ENCODE results near the gene GAREM1. TPM values are rescaled to one million over a fixed set of nuclear protein-coding genes. Genes with fewer than 3 reads are reported as not detected.

GAREM1 gene
- total and polyA plus RNA-seq, 2 of the 8 experiments (the other 6 are each of a cell fraction or from before 2014, with no cell fraction given): 3.6 to 9.2 TPM

DNA sequence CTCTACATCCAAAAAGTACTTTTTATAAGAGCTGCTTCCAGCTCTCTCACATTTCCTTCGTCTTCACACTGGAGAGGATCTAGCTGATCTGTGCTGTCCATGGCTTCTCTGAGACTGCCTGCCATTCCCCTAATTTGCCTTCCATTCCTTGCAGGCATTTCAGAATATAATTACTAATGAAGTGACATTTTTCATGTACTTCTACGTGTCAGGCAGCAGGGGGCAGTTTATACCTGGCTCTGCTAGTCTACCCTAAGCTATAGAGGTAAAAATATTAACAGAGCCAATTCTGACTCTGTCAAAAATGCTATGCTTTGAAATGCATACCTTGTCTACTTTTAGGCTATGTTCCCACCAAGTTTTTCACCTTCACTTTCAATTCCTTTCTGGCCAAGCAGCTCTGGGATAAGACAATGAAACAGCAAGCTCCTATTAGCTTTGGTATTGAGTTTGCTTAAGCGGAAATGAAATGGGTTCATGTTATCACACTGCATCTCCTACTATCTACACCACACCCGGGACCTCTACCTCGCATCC, 198.9 kb downstream of the GAREM1 start:
- no peaks in the 10 kb centered on the region for H3K36me3 ChIP-seq (ENCODE audit: control insufficient read depth in 2 of 4, insufficient read depth in 4 of 4, low read length in 3 of 4)
- 60% methylated on average over 5 of the region's 5 CpGs; no CpG with 5 or more reads in 1 of the 2 experiments for WGBS, 2 experiments (ENCODE audit: extremely low coverage in 1 of 2, insufficient coverage in 1 of 2, insufficient read length in 1 of 2, insufficient replicate concordance in 2 of 2, low coverage in 1 of 2, low lambda C conversion rate in 2 of 2, missing lambda C conversion rate in 1 of 2)
- FAIRE-seq (peak; percentile 81), DNase-seq (ENCODE audit: low read depth in 1 of 2, low spot score in 2 of 2) (no peak)
- no peak overlapping the region for H4K91ac ChIP-seq (replicated peaks; ENCODE audit: insufficient read length, low read length)
- H2BK15ac ChIP-seq (ENCODE audit: low read length): no peak overlapping the region
- H3K9me3 ChIP-seq (ENCODE audit: insufficient read depth in 2 of 2, low read depth in 1 of 2, low read length in 1 of 2): no peaks in the 10 kb centered on the region
- H3K18ac ChIP-seq (ENCODE audit: extremely low read depth, low read length): no peak overlapping the region
- H3K4me1 ChIP-seq (replicated peaks in 1 of 4; ENCODE audit: control insufficient read depth in 3 of 4, insufficient read depth in 4 of 4, low read length in 3 of 4): peaks cover 0 to 3% (median under 1%) of the 10 kb centered on the region in 4 experiments; a peak in 3 of 7 replicates
- no peak overlapping the region for H2AFZ ChIP-seq (ENCODE audit: low read length)
- H2AK5ac ChIP-seq (ENCODE audit: low read depth, low read length): no peak overlapping the region
- no peak overlapping the region for H3K9ac ChIP-seq (replicated peaks in 1 of 4; ENCODE audit: extremely low read depth in 1 of 4, low read depth in 3 of 4, low read length in 3 of 4)
- no peaks in the 10 kb centered on the region for H4K20me1 ChIP-seq (replicated peaks in 1 of 2; ENCODE audit: control insufficient read depth in 1 of 2, insufficient read depth in 2 of 2, low read length in 2 of 2)
- H3K23ac ChIP-seq (ENCODE audit: insufficient read length): no peak overlapping the region
- no peak overlapping the region for H2BK5ac ChIP-seq (ENCODE audit: low read depth, low read length)
- no peak overlapping the region for H3K14ac ChIP-seq (ENCODE audit: insufficient read length)
- H2BK20ac ChIP-seq (ENCODE audit: low read length): no peak overlapping the region
- no peaks in the 10 kb centered on the region for H3K27me3 ChIP-seq (replicated peaks in 1 of 4; ENCODE audit: control insufficient read depth in 3 of 4, extremely low read depth in 1 of 4, insufficient read depth in 3 of 4, low read length in 3 of 4)
- no peaks in the 10 kb centered on the region for H3K79me2 ChIP-seq (ENCODE audit: control insufficient read depth in 1 of 2, insufficient read depth in 2 of 2, low read length in 2 of 2)
- H3K56ac ChIP-seq (replicated peaks; ENCODE audit: insufficient read length, low read depth, low read length): no peak overlapping the region
- ChIA-PET POLR2A (ENCODE audit: partially characterized antibody) (interaction anchor here (1.6 kb wide), 1 partner anchor 198 kb away, joined by 3 read pairs; no protein-coding TSS in a partner anchor), CTCF (ENCODE audit: partially characterized antibody) (interaction anchor here (0.6 to 6.9 kb wide), 46 partner anchors 11 to 469 kb away, joined by 3 to 111 read pairs (median 4); partner anchors contain the start of gene GAREM1)
- no peak overlapping the region for H2BK12ac ChIP-seq (ENCODE audit: low read depth, low read length)
- no peak overlapping the region for H4K5ac ChIP-seq (ENCODE audit: insufficient read length, low read depth, low read length)
- H4K8ac ChIP-seq (ENCODE audit: extremely low read depth, insufficient read depth, low read length): no peak overlapping the region
- no peak overlapping the region for H3K27ac ChIP-seq (ENCODE audit: low read depth, low read length)
- no peaks in the 10 kb centered on the region for H3K23me2 ChIP-seq (ENCODE audit: low read depth, low read length)
- H3K4me3 ChIP-seq (ENCODE audit: extremely low read depth in 1 of 4, insufficient read depth in 2 of 4, low read depth in 3 of 4, low read length in 4 of 4): no peak overlapping the region
- H3K4ac ChIP-seq (replicated peaks; ENCODE audit: insufficient read length, low read depth, low read length): no peak overlapping the region
- H3K79me1 ChIP-seq (ENCODE audit: low read depth, low read length): no peaks in the 10 kb centered on the region
- no peak overlapping the region for H3K4me2 ChIP-seq (ENCODE audit: insufficient read depth in 1 of 2, low read depth in 2 of 2, low read length in 2 of 2)
- no peak overlapping the region for H2BK120ac ChIP-seq (replicated peaks; ENCODE audit: low read depth, low read length)
- TF ChIP-seq RNF2 (IDR thresholded peaks at IDR 0.05; ENCODE audit: borderline replicate concordance, low read depth, low read length, missing control alignments, poor library complexity, severe bottlenecking): no peak
- TF ChIP-seq CREB1 (IDR thresholded peaks at IDR 0.05): 0 out of 2 replicates have a peak, but pooled peaks have one; percentile 27
- TF ChIP-seq CHD1 (IDR thresholded peaks at IDR 0.05; ENCODE audit: low read depth, low read length): no peak
- TF ChIP-seq BRCA1 (IDR thresholded peaks at IDR 0.05; ENCODE audit: low read depth, low read length): no peak
- TF ChIP-seq TEAD4 (IDR thresholded peaks at IDR 0.05; ENCODE audit: low read depth, low read length): peak; percentile 87
- peak in 1 of 2 experiments; percentile 78; a peak in 1 of 4 replicates for TF ChIP-seq HDAC2 (IDR thresholded peaks at IDR 0.05; ENCODE audit: borderline replicate concordance in 1 of 2, low read depth in 2 of 2, low read length in 2 of 2)
- TF ChIP-seq CTCF (IDR thresholded peaks at IDR 0.05; ENCODE audit: control extremely low read depth in 1 of 3, insufficient read depth in 1 of 3, low read depth in 1 of 3, low read length in 3 of 3): peak in 2 of 3 experiments; percentile 51 to 68; a peak in 2 of 4 replicates
- TF ChIP-seq TCF12 (IDR thresholded peaks at IDR 0.05; ENCODE audit: low read depth, low read length): no peak
- TF ChIP-seq KDM1A (IDR thresholded peaks at IDR 0.05; ENCODE audit: borderline replicate concordance, low read length): peak; percentile 92
- no peak for TF ChIP-seq SP4 (IDR thresholded peaks at IDR 0.05; ENCODE audit: low read length)

All from H1 (cell line).